Measurements from ENCODE around the gene HES6.
"Not testable (repeated sequence)": the region's sequence is repeated elsewhere in the genome, so short reads cannot be mapped to it uniquely, and the experiment has no call there.

DNA sequence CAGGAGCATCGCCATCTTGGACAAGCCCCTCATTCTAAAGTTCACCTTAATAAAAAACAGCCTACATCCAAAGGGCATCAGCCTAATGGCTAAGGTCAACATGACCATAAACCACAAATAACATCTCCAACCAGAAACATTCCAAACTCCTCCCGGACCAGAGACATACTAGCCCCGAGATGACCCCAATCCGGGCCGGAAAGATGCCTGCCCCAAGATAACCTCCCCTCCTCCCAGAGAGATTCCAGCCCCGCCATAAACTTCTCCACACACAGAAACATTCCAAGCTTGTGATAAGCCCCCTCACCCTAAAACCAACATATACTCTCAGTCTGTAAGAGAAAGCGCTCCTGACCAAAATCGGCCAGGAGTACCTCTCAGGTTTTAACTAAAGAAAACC, 31.8 kb upstream of the HES6 start:
- TF ChIP-seq, protein P1, sequence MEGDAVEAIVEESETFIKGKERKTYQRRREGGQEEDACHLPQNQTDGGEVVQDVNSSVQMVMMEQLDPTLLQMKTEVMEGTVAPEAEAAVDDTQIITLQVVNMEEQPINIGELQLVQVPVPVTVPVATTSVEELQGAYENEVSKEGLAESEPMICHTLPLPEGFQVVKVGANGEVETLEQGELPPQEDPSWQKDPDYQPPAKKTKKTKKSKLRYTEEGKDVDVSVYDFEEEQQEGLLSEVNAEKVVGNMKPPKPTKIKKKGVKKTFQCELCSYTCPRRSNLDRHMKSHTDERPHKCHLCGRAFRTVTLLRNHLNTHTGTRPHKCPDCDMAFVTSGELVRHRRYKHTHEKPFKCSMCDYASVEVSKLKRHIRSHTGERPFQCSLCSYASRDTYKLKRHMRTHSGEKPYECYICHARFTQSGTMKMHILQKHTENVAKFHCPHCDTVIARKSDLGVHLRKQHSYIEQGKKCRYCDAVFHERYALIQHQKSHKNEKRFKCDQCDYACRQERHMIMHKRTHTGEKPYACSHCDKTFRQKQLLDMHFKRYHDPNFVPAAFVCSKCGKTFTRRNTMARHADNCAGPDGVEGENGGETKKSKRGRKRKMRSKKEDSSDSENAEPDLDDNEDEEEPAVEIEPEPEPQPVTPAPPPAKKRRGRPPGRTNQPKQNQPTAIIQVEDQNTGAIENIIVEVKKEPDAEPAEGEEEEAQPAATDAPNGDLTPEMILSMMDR (IDR thresholded peaks at IDR 0.05), result not testable (repeated sequence)
- TF ChIP-seq POLR2A (IDR thresholded peaks at IDR 0.05), result not testable (repeated sequence)

Measured in Peyer's patch (tissue), 4 donors.